ENCODE results near the gene MEIOSIN. TPM values are rescaled to one million over a fixed set of nuclear protein-coding genes. Genes with fewer than 3 reads are reported as not detected.
A peak's percentile ranks its signal among the peaks of the same experiment; 100 is the strongest.

Gene MEIOSIN
- total and polyA plus RNA-seq, 2 of the 13 experiments (the other 11 are each of a cell fraction or from before 2014, with no cell fraction given): not detected

DNA sequence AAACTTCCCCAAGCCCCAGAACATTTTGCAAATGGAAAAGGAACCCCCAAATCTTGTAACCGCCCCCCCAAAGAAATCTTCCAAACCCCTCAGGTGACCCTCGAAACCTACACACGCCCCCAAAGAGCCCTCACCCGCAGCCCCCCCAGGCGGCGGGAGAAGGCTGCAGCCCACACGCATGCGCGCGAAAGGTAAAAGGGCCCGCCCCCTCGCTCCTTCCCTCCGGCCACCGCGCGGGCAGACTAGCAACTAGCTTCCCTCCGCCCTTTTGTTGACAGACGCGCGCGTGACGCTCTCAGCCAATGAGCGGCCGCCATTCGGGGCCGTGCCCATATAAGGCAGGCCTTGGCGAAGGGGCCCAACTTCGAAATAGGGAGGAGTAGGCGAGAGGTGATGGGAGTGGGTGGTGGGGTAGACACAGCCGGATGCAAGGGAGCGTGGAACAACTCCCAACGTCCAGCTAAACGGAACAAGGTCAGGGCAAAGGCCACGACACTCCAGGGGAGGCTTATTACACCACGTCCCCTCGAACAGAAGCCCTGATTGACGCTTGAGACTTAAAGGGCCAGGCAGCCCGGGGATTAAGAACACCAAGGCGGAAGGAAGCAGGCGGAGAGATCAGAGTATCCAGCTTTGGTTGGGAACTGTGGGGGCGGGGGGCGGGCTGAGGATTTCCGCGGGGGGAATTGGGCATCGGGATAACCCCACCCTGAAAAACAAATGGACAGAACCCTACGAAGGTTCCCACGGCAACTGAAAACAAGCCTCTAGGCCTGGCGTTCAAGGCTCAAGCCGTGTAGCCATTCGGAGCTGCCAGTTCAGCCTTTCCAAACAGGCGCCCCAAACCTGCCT, 15.9 kb upstream of the MEIOSIN start (continued):
- TF ChIP-seq, protein P1, sequence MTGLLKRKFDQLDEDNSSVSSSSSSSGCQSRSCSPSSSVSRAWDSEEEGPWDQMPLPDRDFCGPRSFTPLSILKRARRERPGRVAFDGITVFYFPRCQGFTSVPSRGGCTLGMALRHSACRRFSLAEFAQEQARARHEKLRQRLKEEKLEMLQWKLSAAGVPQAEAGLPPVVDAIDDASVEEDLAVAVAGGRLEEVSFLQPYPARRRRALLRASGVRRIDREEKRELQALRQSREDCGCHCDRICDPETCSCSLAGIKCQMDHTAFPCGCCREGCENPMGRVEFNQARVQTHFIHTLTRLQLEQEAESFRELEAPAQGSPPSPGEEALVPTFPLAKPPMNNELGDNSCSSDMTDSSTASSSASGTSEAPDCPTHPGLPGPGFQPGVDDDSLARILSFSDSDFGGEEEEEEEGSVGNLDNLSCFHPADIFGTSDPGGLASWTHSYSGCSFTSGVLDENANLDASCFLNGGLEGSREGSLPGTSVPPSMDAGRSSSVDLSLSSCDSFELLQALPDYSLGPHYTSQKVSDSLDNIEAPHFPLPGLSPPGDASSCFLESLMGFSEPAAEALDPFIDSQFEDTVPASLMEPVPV (CRISPR knock-in tag; IDR thresholded peaks at IDR 0.05): no peak; the same call in 1 of the 2 replicates
- TF ChIP-seq KAT8 (CRISPR knock-in tag; IDR thresholded peaks at IDR 0.05) (peak; percentile 61; the same call in 1 of the 2 replicates), GATAD1 (CRISPR knock-in tag; IDR thresholded peaks at IDR 0.05) (peak; percentile 80), ZNF101 (CRISPR knock-in tag; IDR thresholded peaks at IDR 0.05; ENCODE audit: borderline replicate concordance, low read depth) (no peak), ZNF614 (CRISPR knock-in tag; IDR thresholded peaks at IDR 0.05; ENCODE audit: borderline replicate concordance) (peak; percentile 87; the same call in 1 of the 2 replicates), KMT2B (CRISPR knock-in tag; IDR thresholded peaks at IDR 0.05) (0 out of 2 replicates have a peak, but pooled peaks have one; percentile 33), MEF2D (CRISPR knock-in tag; IDR thresholded peaks at IDR 0.05) (peak; percentile 71; the same call in 1 of the 2 replicates), ZSCAN29 (CRISPR knock-in tag; conservative IDR thresholded peaks at IDR 0.05) (peak; percentile 89), SMAD9 (CRISPR knock-in tag; IDR thresholded peaks at IDR 0.05) (no peak), ZNF264 (CRISPR knock-in tag; IDR thresholded peaks at IDR 0.05) (peak; percentile 75; the same call in 1 of the 2 replicates), SMAD1 (CRISPR knock-in tag; IDR thresholded peaks at IDR 0.05; ENCODE audit: borderline replicate concordance, low read depth) (no peak; the same call in 1 of the 2 replicates), ZNF567 (CRISPR knock-in tag; IDR thresholded peaks at IDR 0.05; ENCODE audit: borderline replicate concordance) (no peak), NRL (CRISPR knock-in tag; IDR thresholded peaks at IDR 0.05; ENCODE audit: borderline replicate concordance) (no peak), HDAC1 (CRISPR knock-in tag; IDR thresholded peaks at IDR 0.05) (peak; percentile 72), MED1 (CRISPR knock-in tag; IDR thresholded peaks at IDR 0.05) (peak; percentile 95), ZNF160 (CRISPR knock-in tag; IDR thresholded peaks at IDR 0.05) (peak; percentile 58; the same call in 1 of the 2 replicates), MXI1 (IDR thresholded peaks at IDR 0.05; ENCODE audit: borderline replicate concordance, low read depth, low read length) (peak; percentile 81; the same call in 2 of the 3 replicates), YY1 (IDR thresholded peaks at IDR 0.05; ENCODE audit: insufficient read depth, insufficient replicate concordance, low read depth, low read length) (peak; percentile 85), POGZ (CRISPR knock-in tag; IDR thresholded peaks at IDR 0.05) (peak; percentile 91), GABPB1 (CRISPR knock-in tag; IDR thresholded peaks at IDR 0.05) (peak; percentile 73)
- TF ChIP-seq, protein P2, sequence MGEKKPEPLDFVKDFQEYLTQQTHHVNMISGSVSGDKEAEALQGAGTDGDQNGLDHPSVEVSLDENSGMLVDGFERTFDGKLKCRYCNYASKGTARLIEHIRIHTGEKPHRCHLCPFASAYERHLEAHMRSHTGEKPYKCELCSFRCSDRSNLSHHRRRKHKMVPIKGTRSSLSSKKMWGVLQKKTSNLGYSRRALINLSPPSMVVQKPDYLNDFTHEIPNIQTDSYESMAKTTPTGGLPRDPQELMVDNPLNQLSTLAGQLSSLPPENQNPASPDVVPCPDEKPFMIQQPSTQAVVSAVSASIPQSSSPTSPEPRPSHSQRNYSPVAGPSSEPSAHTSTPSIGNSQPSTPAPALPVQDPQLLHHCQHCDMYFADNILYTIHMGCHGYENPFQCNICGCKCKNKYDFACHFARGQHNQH (CRISPR knock-in tag; IDR thresholded peaks at IDR 0.05): peak; percentile 65; the same call in 1 of the 2 replicates
- TF ChIP-seq, protein P3, sequence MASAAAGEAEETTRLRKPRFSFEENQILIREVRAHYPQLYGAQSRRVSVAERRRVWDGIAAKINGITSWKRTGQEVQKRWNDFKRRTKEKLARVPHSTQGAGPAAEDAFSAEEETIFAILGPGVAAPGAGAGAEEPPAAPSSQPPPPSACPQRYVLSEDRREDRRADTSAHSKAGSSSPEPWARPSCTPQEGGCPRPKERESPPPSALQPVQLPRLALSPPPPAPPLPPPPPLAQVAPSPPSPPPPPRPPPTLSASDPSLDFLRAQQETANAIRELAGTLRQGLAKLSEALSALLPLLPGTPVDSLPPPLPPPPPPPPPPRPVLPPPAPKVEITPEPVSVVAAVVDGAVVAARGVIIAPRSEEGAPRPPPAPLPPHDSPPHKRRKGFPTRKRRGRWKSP (CRISPR knock-in tag; IDR thresholded peaks at IDR 0.05): peak; percentile 49; the same call in 1 of the 2 replicates
- TF ChIP-seq, protein P4, sequence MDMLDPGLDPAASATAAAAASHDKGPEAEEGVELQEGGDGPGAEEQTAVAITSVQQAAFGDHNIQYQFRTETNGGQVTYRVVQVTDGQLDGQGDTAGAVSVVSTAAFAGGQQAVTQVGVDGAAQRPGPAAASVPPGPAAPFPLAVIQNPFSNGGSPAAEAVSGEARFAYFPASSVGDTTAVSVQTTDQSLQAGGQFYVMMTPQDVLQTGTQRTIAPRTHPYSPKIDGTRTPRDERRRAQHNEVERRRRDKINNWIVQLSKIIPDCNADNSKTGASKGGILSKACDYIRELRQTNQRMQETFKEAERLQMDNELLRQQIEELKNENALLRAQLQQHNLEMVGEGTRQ (IDR thresholded peaks at IDR 0.05; ENCODE audit: low read depth, low read length): peak; percentile 92
- TF ChIP-seq, protein P4 (CRISPR knock-in tag; IDR thresholded peaks at IDR 0.05; ENCODE audit: borderline replicate concordance): peak; percentile 100

Data from HepG2 (cell line).